ENCODE measurements around the gene SPDYE4. TPM values are rescaled to one million over a fixed set of nuclear protein-coding genes. Genes with fewer than 3 reads are reported as not detected.

The SPDYE4 gene
- total RNA-seq, 1 experiment from 2014 or later: not detected

GRCh38 chr17:8710813-8711212 lies 47.5 kb downstream of the SPDYE4 start:
- no peak for TF ChIP-seq CTCF (IDR thresholded peaks at IDR 0.05)
- TF ChIP-seq ZNF416 (CRISPR knock-in tag; IDR thresholded peaks at IDR 0.05): no peak
- TF ChIP-seq ZNF512 (CRISPR knock-in tag; IDR thresholded peaks at IDR 0.05; ENCODE audit: borderline replicate concordance): no peak
- no peak for TF ChIP-seq CBFB (CRISPR knock-in tag; IDR thresholded peaks at IDR 0.05; ENCODE audit: low read depth)
- no peak for TF ChIP-seq SMAD3 (CRISPR knock-in tag; IDR thresholded peaks at IDR 0.05; ENCODE audit: borderline replicate concordance)
- H3K36me3 Mint-ChIP-seq: no peaks in the 10 kb centered on the region
- H3K27ac Mint-ChIP-seq: no peak overlapping the region
- no peaks in the 10 kb centered on the region for H3K4me1 Mint-ChIP-seq
- H3K4me3 Mint-ChIP-seq: no peak overlapping the region
- peaks cover 5% of the 10 kb centered on the region; the same call in 1 of the 2 replicates for H3K9me3 Mint-ChIP-seq
- no peaks in the 10 kb centered on the region for H3K27me3 Mint-ChIP-seq (ENCODE audit: low read depth)
- DNase-seq (ENCODE audit: low spot score) (no peak), ATAC-seq (no peak)
- ChIA-PET POLR2A (no interaction called here), CTCF (interaction anchor here (0.5 to 1.2 kb wide), 3 partner anchors 14 to 109 kb away, joined by 3 to 4 read pairs (median 4); no protein-coding TSS in a partner anchor)

- CTCF ChIA-PET: interaction anchor here (1.5 kb wide), 1 partner anchor 37 kb away, joined by 3 read pairs; no protein-coding TSS in a partner anchor
- no peak overlapping the region for H3K27ac Mint-ChIP-seq
- ATAC-seq (no peak), DNase-seq (ENCODE audit: low spot score) (no peak)
- no peak overlapping the region for H3K4me3 Mint-ChIP-seq
- H3K36me3 Mint-ChIP-seq: no peaks in the 10 kb centered on the region; the same call in 1 of the 2 replicates
- TF ChIP-seq ZNF423 (CRISPR knock-in tag; IDR thresholded peaks at IDR 0.05) (no peak), IRF1 (CRISPR knock-in tag; IDR thresholded peaks at IDR 0.05) (no peak), USF1 (CRISPR knock-in tag; IDR thresholded peaks at IDR 0.05) (no peak), ARID4B (CRISPR knock-in tag; IDR thresholded peaks at IDR 0.05; ENCODE audit: borderline replicate concordance) (no peak), TEAD4 (CRISPR knock-in tag; IDR thresholded peaks at IDR 0.05) (no peak), USF2 (CRISPR knock-in tag; IDR thresholded peaks at IDR 0.05) (no peak), GRHL2 (CRISPR knock-in tag; IDR thresholded peaks at IDR 0.05; ENCODE audit: insufficient replicate concordance, severe bottlenecking) (no peak), STAT6 (CRISPR knock-in tag; conservative IDR thresholded peaks at IDR 0.05; ENCODE audit: low read depth) (no peak), ZNF281 (CRISPR knock-in tag; IDR thresholded peaks at IDR 0.05) (no peak)
- no peaks in the 10 kb centered on the region for H3K27me3 Mint-ChIP-seq (ENCODE audit: low read depth)
- H3K4me1 Mint-ChIP-seq: no peaks in the 10 kb centered on the region
- H3K9me3 Mint-ChIP-seq: peaks cover 12% of the 10 kb centered on the region
- POLR2A ChIA-PET: no interaction called here
Measured at GRCh38 chr17:8709006-8709405, 49.3 kb downstream of the SPDYE4 start.

Measured in WTC11 (cell line).